ENCODE measurements around the gene PCBP1. TPM values are rescaled to one million over a fixed set of nuclear protein-coding genes. Genes with fewer than 3 reads are reported as not detected.
"Not testable (repeated sequence)": the region's sequence is repeated elsewhere in the genome, so short reads cannot be mapped to it uniquely, and the experiment has no call there.

PCBP1 gene
- polyA plus RNA-seq, 1 donor from 2014 or later = 33.3 TPM

DNA sequence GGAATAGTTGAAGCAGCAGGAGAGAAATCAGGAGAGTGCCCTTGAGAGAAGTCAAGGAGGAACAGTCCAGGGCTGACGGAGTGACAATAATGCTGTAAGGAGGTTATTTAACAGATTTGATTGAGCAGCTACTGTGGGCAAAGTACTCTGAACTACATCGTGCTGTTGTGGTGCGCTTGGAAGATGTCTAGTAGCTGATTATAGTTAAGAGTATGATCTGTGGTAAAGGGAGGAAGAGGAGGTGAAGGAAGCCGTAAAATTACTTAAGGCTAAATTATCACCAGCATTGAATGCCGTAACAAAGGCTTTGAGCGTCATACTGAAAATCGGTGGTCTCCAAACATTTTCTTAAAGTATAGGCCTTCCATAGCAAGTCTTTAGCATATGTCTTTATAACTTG, 4.5 kb downstream of the PCBP1 start:
- H3K79me2 ChIP-seq (replicated peaks; ENCODE audit: insufficient read depth, low read length) = peaks cover 31% of the 10 kb centered on the region
- no peak overlapping the region for H3K27ac ChIP-seq (ENCODE audit: low read length)
- no peak overlapping the region for H3K4me3 ChIP-seq (ENCODE audit: low read length)
- no peaks in the 10 kb centered on the region for H3K36me3 ChIP-seq (ENCODE audit: insufficient read depth, low read length)
- no peaks in the 10 kb centered on the region for H4K20me1 ChIP-seq (ENCODE audit: insufficient read depth)
- H3K9me3 ChIP-seq (ENCODE audit: low read length) = no peaks in the 10 kb centered on the region
- H3K4me2 ChIP-seq (ENCODE audit: low read length) = no peak overlapping the region
- TF ChIP-seq POLR2AphosphoS5 (IDR thresholded peaks at IDR 0.05) (no peak), RAD21 (conservative IDR thresholded peaks at IDR 0.05) (no peak), MXI1 (conservative IDR thresholded peaks at IDR 0.05; ENCODE audit: poor library complexity, severe bottlenecking) (no peak), EZH2 (IDR thresholded peaks at IDR 0.05; ENCODE audit: borderline replicate concordance, insufficient read depth, low read length, poor library complexity, severe bottlenecking) (no peak), SMC3 (conservative IDR thresholded peaks at IDR 0.05; ENCODE audit: poor library complexity) (no peak), TAF1 (IDR thresholded peaks at IDR 0.05; ENCODE audit: low read depth) (no peak), EP300 (conservative IDR thresholded peaks at IDR 0.05; ENCODE audit: poor library complexity, severe bottlenecking) (no peak)
- TF ChIP-seq, protein P1, sequence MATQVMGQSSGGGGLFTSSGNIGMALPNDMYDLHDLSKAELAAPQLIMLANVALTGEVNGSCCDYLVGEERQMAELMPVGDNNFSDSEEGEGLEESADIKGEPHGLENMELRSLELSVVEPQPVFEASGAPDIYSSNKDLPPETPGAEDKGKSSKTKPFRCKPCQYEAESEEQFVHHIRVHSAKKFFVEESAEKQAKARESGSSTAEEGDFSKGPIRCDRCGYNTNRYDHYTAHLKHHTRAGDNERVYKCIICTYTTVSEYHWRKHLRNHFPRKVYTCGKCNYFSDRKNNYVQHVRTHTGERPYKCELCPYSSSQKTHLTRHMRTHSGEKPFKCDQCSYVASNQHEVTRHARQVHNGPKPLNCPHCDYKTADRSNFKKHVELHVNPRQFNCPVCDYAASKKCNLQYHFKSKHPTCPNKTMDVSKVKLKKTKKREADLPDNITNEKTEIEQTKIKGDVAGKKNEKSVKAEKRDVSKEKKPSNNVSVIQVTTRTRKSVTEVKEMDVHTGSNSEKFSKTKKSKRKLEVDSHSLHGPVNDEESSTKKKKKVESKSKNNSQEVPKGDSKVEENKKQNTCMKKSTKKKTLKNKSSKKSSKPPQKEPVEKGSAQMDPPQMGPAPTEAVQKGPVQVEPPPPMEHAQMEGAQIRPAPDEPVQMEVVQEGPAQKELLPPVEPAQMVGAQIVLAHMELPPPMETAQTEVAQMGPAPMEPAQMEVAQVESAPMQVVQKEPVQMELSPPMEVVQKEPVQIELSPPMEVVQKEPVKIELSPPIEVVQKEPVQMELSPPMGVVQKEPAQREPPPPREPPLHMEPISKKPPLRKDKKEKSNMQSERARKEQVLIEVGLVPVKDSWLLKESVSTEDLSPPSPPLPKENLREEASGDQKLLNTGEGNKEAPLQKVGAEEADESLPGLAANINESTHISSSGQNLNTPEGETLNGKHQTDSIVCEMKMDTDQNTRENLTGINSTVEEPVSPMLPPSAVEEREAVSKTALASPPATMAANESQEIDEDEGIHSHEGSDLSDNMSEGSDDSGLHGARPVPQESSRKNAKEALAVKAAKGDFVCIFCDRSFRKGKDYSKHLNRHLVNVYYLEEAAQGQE (IDR thresholded peaks at IDR 0.05; ENCODE audit: borderline replicate concordance) = no peak
- TF ChIP-seq, protein P2, sequence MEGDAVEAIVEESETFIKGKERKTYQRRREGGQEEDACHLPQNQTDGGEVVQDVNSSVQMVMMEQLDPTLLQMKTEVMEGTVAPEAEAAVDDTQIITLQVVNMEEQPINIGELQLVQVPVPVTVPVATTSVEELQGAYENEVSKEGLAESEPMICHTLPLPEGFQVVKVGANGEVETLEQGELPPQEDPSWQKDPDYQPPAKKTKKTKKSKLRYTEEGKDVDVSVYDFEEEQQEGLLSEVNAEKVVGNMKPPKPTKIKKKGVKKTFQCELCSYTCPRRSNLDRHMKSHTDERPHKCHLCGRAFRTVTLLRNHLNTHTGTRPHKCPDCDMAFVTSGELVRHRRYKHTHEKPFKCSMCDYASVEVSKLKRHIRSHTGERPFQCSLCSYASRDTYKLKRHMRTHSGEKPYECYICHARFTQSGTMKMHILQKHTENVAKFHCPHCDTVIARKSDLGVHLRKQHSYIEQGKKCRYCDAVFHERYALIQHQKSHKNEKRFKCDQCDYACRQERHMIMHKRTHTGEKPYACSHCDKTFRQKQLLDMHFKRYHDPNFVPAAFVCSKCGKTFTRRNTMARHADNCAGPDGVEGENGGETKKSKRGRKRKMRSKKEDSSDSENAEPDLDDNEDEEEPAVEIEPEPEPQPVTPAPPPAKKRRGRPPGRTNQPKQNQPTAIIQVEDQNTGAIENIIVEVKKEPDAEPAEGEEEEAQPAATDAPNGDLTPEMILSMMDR (IDR thresholded peaks at IDR 0.05; ENCODE audit: poor library complexity, severe bottlenecking) = no peak
- no peak overlapping the region for H2AFZ ChIP-seq (ENCODE audit: low read depth, low read length)
- H3K27me3 ChIP-seq (ENCODE audit: insufficient read depth, low read depth, low read length) = no peaks in the 10 kb centered on the region
- H3K9me2 ChIP-seq (ENCODE audit: insufficient read depth, low read length) = no peaks in the 10 kb centered on the region
- peaks cover 4% of the 10 kb centered on the region for H3F3A ChIP-seq (ENCODE audit: insufficient read depth, low read length, poor library complexity, severe bottlenecking)
- no peak overlapping the region for H3K9ac ChIP-seq (ENCODE audit: low read length)

DNA sequence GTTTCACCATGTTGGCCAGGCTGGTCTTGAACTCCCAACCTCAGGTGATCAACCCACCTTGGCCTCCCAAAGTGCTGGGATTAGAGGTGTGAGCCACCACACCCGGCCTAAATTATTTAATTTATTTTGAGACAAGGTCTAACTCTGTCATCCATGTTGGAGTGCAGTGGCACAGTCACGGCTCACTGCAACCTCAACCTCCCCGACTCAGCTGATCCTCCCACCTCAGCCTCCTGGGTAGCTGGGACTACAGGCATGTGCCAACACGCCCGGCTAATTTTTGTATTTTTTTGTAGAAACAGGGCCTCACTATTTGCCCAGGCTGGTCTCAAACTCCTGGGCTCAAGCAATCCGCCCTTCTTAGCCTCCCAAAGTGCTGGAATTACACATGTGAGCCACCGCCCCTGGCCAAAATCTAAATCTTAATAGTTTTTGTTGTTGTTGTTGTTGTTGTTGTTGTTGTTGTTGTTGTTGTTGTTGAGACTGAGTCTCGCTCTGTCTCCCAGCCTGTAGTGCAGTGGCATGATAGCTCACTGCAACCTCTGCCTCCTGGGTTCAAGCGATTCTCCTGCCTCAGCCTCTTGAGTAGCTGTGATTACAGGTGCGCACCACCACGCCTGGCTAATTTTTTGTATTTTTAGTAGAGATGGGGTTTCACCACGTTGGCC, 5.4 kb downstream of the PCBP1 start:
- not testable (repeated sequence) for H3K9me3 ChIP-seq (ENCODE audit: low read length); H3K27ac ChIP-seq (ENCODE audit: low read length); H2AFZ ChIP-seq (ENCODE audit: low read depth, low read length); H3K9me2 ChIP-seq (ENCODE audit: insufficient read depth, low read length); H4K20me1 ChIP-seq (ENCODE audit: insufficient read depth); H3K36me3 ChIP-seq (ENCODE audit: insufficient read depth, low read length); H3F3A ChIP-seq (ENCODE audit: insufficient read depth, low read length, poor library complexity, severe bottlenecking); H3K9ac ChIP-seq (ENCODE audit: low read length); H3K27me3 ChIP-seq (ENCODE audit: insufficient read depth, low read depth, low read length); H3K4me2 ChIP-seq (ENCODE audit: low read length); H3K4me3 ChIP-seq (ENCODE audit: low read length)
- H3K79me2 ChIP-seq (replicated peaks; ENCODE audit: insufficient read depth, low read length) = peaks cover 29% of the 10 kb centered on the region
